BLaER1 (cell line): ENCODE measurements around the gene CAMLG.

ENCODE experiments used
- H3K27ac ChIP-seq: shearing (Covaris generic); formaldehyde crosslinking; 2 replicates; pipeline ENCODE4 v1.8.1; 2022
- H3K27me3 ChIP-seq: shearing (Covaris generic); formaldehyde crosslinking; 2 replicates; pipeline ENCODE4 v1.8.1; 2022
- H3K36me3 ChIP-seq: shearing (Covaris generic); formaldehyde crosslinking; 2 replicates; pipeline ENCODE4 v1.8.1; 2022
- H3K4me1 ChIP-seq: shearing (Covaris generic); formaldehyde crosslinking; 2 replicates; pipeline ENCODE4 v1.8.1; 2022
- H3K4me2 ChIP-seq: shearing (Covaris generic); formaldehyde crosslinking; 2 replicates; pipeline ENCODE4 v1.8.1; 2022
- H3K4me3 ChIP-seq: shearing (Covaris generic); formaldehyde crosslinking; 2 replicates; pipeline ENCODE4 v1.8.1; 2022
- H3K9ac ChIP-seq: shearing (Covaris generic); formaldehyde crosslinking; 2 replicates; pipeline ENCODE4 v1.8.1; 2022
- H3K9me3 ChIP-seq: shearing (Covaris generic); formaldehyde crosslinking; 2 replicates; pipeline ENCODE4 v1.8.1; 2022
- H4K20me1 ChIP-seq: shearing (Covaris generic); formaldehyde crosslinking; 2 replicates; pipeline ENCODE4 v1.8.1; 2022
- Cebpa-rat ChIP-seq: shearing (Covaris generic); IDR thresholded peaks from 2 replicates; pipeline ENCODE4 v1.8.1; 2022

Gene CAMLG

DNA sequence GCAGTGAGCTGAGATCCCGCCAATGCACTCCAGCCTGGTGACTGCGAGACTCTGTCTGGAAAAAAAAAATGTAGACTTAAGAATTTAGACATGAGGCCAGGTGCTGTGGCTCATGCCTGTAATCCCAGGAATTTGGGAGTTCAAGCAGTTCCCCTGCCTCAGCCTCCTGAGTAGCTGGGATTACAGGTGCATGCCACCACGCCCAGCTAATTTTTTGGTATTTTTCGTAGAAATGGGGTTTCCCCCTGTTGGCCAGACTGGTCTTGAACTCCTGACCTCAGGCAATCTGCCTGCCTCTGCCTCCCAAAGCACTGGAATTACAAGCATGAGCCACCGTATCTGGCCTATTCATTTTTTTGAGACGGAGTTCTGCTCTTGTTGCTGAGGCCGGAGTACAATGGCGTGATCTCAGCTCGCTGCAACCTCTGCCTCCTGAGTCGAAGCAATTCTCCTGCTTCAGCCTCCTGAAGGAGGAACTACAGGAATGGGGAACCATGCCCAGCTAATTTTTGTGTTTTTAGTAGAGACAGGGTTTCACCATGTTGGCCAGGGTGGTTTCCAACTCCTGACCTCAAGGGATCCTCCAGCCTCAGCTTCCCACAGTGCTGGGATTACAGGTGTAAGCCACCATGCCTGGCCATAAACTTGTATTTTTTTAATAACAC lies 34.2 kb downstream of the CAMLG start:
- no peak overlapping the region for H3K4me2 ChIP-seq
- H3K27ac ChIP-seq: no peak overlapping the region

DNA sequence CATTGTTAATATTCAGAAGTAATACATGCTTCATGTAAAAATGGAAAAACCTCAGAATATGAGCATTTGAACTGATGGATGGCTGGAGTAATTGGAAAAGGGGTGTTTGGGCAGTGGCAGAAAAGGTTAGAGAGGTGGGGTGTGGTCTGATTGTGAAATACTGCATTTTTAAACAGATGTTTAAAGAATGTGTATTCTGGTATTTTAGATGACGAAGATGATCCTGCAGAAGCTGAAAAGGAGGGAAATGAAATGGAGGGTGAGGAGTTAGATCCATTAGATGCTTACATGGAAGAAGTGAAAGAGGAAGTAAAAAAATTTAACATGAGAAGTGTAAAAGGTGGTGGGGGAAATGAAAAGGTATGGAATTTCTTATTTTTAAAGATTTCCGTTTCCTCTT lies 39.0 kb downstream of the CAMLG start:
- H3K4me1 ChIP-seq: no peaks in the 10 kb centered on the region
- H3K9me3 ChIP-seq: no peaks in the 10 kb centered on the region
- no peaks in the 10 kb centered on the region for H4K20me1 ChIP-seq
- no peaks in the 10 kb centered on the region for H3K27me3 ChIP-seq
- no peak for TF ChIP-seq Cebpa-rat
- H3K4me3 ChIP-seq: no peak overlapping the region
- no peak overlapping the region for H3K9ac ChIP-seq
- H3K4me2 ChIP-seq: no peak overlapping the region
- no peak overlapping the region for H3K27ac ChIP-seq
- peaks cover 100% of the 10 kb centered on the region for H3K36me3 ChIP-seq

More for the DNA sequence above, 34.2 kb downstream of the CAMLG start:
- Histone ChIP-seq H3K9ac (no peak overlapping the region), H3K9me3 (no peaks in the 10 kb centered on the region), H3K4me1 (no peaks in the 10 kb centered on the region), H3K36me3 (peaks cover 99% of the 10 kb centered on the region), H3K27me3 (no peaks in the 10 kb centered on the region), H3K4me3 (no peak overlapping the region), H4K20me1 (0 out of 2 replicates have a peak, but pooled peaks cover 7% of the 10 kb centered on the region)
- no peak for TF ChIP-seq Cebpa-rat

DNA sequence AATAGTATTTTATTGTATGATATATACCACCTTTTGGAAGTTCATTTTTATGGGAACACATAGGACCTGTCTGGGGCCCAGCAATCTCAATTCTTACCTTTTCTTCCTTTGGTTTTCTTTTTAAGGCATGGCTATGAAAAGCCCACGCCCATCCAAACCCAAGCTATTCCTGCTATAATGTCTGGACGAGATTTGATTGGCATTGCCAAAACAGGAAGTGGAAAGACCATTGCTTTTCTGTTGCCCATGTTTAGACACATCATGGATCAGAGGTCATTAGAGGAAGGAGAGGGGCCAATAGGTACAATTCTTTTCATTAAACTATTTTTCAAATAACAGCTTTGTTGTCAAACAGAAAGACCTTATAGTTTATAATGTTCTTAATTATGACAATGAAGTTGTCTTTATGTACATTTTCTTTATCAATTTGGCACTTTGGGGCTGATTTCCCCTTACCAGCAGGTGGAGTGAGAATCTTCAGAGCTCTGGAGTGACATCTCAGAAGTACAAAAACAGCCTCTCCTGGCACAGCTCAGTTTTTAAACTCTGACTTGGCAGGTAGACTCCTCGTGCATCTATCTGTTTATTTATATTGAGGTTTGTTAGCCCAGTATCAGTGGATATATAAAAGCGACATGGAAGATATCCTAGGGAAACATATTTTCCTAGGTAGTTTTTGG lies 46.0 kb downstream of the CAMLG start:
- H3K4me1 ChIP-seq: no peaks in the 10 kb centered on the region
- TF ChIP-seq Cebpa-rat: no peak
- H3K27me3 ChIP-seq: no peaks in the 10 kb centered on the region
- no peak overlapping the region for H3K27ac ChIP-seq
- no peaks in the 10 kb centered on the region for H3K9me3 ChIP-seq
- H3K4me2 ChIP-seq: no peak overlapping the region
- H4K20me1 ChIP-seq: no peaks in the 10 kb centered on the region
- H3K4me3 ChIP-seq: no peak overlapping the region
- H3K36me3 ChIP-seq: peaks cover 96% of the 10 kb centered on the region
- H3K9ac ChIP-seq: no peak overlapping the region

DNA sequence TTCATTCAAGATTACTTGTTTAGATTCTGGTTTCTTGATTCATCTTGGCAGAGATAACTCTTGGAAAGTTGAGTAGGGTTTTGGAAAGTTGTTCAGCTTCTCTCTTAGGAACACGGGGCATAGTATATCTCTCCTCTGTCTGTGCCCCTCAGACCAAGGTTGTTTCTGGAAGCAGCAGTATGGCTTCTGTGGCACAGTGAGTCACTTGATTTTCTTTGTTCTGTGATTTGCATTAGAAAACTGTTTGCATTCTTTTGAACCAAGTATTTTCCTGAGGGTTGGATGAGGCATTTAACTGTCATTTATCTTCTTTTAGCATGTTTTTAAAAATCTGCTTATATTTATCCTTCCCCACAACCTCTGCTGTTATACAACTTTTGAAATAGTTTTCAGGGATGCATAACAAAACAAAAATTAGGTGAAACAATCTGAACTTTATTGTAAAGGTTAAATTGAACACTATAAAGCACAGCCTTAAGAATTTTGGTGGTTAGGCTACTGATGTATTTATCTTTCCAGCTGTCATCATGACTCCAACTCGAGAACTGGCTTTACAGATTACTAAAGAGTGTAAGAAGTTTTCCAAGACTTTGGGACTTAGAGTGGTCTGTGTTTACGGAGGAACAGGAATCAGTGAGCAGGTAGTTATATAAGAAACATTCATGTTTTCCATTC lies 46.7 kb downstream of the CAMLG start:
- Histone ChIP-seq H3K9me3 (no peaks in the 10 kb centered on the region), H3K27me3 (no peaks in the 10 kb centered on the region), H3K4me3 (no peak overlapping the region), H3K4me1 (no peaks in the 10 kb centered on the region), H4K20me1 (no peaks in the 10 kb centered on the region), H3K4me2 (no peak overlapping the region), H3K27ac (no peak overlapping the region), H3K36me3 (peaks cover 95% of the 10 kb centered on the region), H3K9ac (no peak overlapping the region)
- TF ChIP-seq Cebpa-rat: no peak

DNA sequence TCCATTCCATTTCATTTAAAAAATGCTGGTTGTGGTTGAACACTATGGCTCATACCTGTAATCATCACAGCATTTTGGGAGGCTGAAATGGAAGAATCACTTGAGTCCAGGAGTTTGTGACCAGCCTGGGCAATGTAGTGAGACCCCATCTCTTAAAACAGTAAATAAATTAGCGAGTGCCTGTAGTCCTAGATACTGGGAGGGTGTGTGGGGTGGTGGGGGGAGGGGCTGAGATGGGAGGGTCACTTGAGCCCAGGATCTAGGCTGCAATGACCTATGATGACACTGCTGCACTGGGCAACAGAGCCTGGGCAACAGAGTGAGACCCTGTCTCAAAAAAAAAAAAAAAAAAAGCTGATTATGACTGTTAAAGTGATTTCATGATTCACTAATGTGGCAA lies 49.3 kb downstream of the CAMLG start:
- Histone ChIP-seq H3K36me3 (peaks cover 95% of the 10 kb centered on the region), H3K9ac (no peak overlapping the region), H3K4me1 (no peaks in the 10 kb centered on the region), H3K9me3 (no peaks in the 10 kb centered on the region), H4K20me1 (no peaks in the 10 kb centered on the region), H3K4me3 (no peak overlapping the region), H3K27ac (no peak overlapping the region), H3K4me2 (no peak overlapping the region), H3K27me3 (no peaks in the 10 kb centered on the region)
- no peak for TF ChIP-seq Cebpa-rat

DNA sequence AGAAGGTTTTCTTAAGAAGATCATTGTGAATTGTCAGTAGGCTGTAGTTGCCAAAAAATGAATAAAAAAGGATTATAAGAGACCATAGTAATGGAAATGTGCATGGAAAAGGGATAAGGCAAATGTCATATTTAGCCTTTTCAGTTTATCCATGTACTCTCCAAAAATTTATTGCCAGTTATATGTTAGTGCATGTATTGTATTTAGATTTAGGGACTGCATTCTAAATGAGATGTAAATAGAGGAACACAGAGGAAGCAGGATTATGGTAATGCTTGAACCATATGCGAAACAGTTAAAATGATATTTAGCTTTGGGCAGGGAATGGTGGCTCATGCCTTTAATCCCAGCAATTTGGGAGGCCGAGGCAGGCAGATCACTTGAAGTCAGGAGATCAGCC lies 53.2 kb downstream of the CAMLG start:
- no peaks in the 10 kb centered on the region for H4K20me1 ChIP-seq
- no peaks in the 10 kb centered on the region for H3K9me3 ChIP-seq
- no peak overlapping the region for H3K9ac ChIP-seq
- peaks cover 96% of the 10 kb centered on the region for H3K36me3 ChIP-seq
- H3K4me3 ChIP-seq: no peak overlapping the region
- no peaks in the 10 kb centered on the region for H3K4me1 ChIP-seq
- no peak for TF ChIP-seq Cebpa-rat
- no peak overlapping the region for H3K4me2 ChIP-seq
- no peak overlapping the region for H3K27ac ChIP-seq
- H3K27me3 ChIP-seq: no peaks in the 10 kb centered on the region

DNA sequence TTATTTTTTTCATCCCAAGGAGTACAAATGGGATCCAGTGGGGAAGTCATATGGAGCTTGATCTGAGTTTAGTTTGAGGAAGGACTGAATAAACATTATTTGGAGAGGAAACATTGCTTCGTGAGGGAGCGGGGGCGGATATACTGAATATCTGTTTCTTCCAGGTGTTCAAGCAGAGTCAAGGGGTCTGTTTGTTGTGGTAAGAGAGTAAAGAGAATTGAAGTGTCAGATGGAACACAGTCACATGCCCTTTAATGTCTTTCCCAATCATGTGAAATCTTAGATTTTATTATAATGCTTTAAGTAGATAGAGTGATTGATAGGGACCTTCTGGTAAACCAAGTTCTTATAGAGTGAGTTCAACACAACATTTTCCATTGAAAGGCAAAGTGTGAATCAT lies 53.9 kb downstream of the CAMLG start:
- Histone ChIP-seq H3K4me3 (no peak overlapping the region), H3K36me3 (peaks cover 96% of the 10 kb centered on the region), H3K27me3 (no peaks in the 10 kb centered on the region), H4K20me1 (no peaks in the 10 kb centered on the region), H3K9ac (no peak overlapping the region), H3K4me2 (no peak overlapping the region), H3K27ac (no peak overlapping the region), H3K9me3 (no peaks in the 10 kb centered on the region), H3K4me1 (no peaks in the 10 kb centered on the region)
- TF ChIP-seq Cebpa-rat: no peak

DNA sequence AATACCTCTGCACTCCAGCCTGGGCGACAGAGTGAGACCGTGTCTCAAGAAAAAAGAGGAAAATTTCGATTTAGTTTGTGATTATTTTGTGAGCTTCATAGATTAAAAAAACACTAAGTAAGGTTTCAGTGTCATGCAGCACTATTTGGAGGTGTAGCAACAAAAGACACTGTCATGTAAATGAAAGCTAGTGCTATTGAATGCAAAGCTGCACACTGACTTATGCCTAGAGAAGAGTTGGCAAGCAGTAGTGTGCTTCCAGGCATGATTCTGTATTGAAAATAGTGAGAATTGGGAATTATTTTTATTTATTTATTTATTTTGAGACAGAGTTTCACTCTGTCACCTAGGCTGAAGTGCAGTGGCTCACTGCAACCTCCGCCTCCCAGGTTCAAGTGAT lies 54.8 kb downstream of the CAMLG start:
- H3K27ac ChIP-seq: no peak overlapping the region
- no peaks in the 10 kb centered on the region for H3K9me3 ChIP-seq
- no peaks in the 10 kb centered on the region for H3K27me3 ChIP-seq
- H3K4me3 ChIP-seq: no peak overlapping the region
- no peaks in the 10 kb centered on the region for H4K20me1 ChIP-seq
- no peaks in the 10 kb centered on the region for H3K4me1 ChIP-seq
- no peak overlapping the region for H3K9ac ChIP-seq
- H3K4me2 ChIP-seq: no peak overlapping the region
- no peak for TF ChIP-seq Cebpa-rat
- peaks cover 97% of the 10 kb centered on the region for H3K36me3 ChIP-seq

DNA sequence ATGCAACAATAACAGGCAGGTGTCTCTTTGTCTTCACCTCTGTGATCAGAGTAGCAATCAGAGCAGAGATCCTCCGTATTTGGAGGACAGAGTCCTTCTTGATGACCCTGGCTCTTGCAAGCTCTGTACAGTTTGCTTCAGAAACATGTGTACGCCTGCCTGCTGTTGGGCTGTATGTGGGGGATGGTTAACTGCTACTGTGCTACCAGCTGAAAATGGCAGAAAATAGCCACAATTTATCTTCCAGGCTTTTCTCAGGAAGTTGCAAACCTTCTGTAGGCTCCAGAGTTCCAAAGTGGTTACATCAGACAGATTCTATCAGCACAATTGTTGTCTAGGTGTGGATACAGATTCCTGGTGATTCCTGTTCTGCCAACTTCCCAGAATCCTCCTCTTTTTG lies 55.7 kb downstream of the CAMLG start:
- H3K9me3 ChIP-seq: no peaks in the 10 kb centered on the region
- no peaks in the 10 kb centered on the region for H3K4me1 ChIP-seq
- H3K27ac ChIP-seq: no peak overlapping the region
- no peak overlapping the region for H3K4me2 ChIP-seq
- H3K9ac ChIP-seq: no peak overlapping the region
- no peak for TF ChIP-seq Cebpa-rat
- H3K4me3 ChIP-seq: no peak overlapping the region
- no peaks in the 10 kb centered on the region for H4K20me1 ChIP-seq
- peaks cover 98% of the 10 kb centered on the region for H3K36me3 ChIP-seq
- no peaks in the 10 kb centered on the region for H3K27me3 ChIP-seq

DNA sequence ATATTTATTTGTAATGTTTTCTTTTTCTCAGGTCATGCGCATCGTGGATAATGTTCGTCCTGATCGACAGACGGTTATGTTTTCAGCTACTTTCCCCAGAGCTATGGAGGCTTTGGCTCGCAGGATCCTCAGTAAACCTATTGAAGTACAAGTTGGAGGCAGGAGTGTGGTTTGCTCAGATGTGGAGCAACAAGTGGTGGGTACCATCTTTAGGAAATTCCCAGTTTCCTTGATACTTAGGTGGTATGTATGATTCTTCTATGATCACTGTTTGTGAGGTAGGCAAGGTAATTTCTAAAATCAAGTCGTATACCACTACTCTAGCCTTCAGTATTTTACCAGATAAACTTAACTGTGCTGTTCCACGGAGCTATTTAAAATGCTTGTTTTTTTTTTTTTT lies 56.5 kb downstream of the CAMLG start:
- no peaks in the 10 kb centered on the region for H3K27me3 ChIP-seq
- peaks cover 100% of the 10 kb centered on the region for H3K36me3 ChIP-seq
- H3K27ac ChIP-seq: no peak overlapping the region
- H3K9ac ChIP-seq: no peak overlapping the region
- H3K9me3 ChIP-seq: no peaks in the 10 kb centered on the region
- H3K4me3 ChIP-seq: no peak overlapping the region
- TF ChIP-seq Cebpa-rat: no peak
- H3K4me1 ChIP-seq: no peaks in the 10 kb centered on the region
- H4K20me1 ChIP-seq: 0 out of 2 replicates have a peak, but pooled peaks cover 6% of the 10 kb centered on the region
- H3K4me2 ChIP-seq: no peak overlapping the region
